Bronchial epithelial cell (primary cell): ENCODE results near the gene AFF3. TPM values are rescaled to one million over a fixed set of nuclear protein-coding genes. Genes with fewer than 3 reads are reported as not detected.

Experiments
- DNase-seq: peaks from one replicate; pipeline ENCODE4 v3.0.0-alpha.2; 2010; ENCODE audit warnings: low read depth
- FAIRE-seq: peaks from 2 replicates; lab custom pipeline; 2011; peaks lifted over from hg19 to GRCh38; lab: Jason Lieb, UNC
- H3K27me3 ChIP-seq: 2 replicates; pipeline ENCODE4 v1.5.1; 2011; ENCODE audit warnings: low read length; ENCODE audit not compliant: control insufficient read depth, insufficient read depth
- H3K36me3 ChIP-seq: 2 replicates; pipeline ENCODE4 v1.5.1; 2011; ENCODE audit warnings: low read length; ENCODE audit not compliant: control insufficient read depth, insufficient read depth
- H3K4me3 ChIP-seq: 2 replicates; pipeline ENCODE4 v1.5.1; 2011; ENCODE audit warnings: mild to moderate bottlenecking, low read depth, low read length, control low read depth
- total RNA-seq: library from RNA; depleted of rRNA; stranded (reverse); fragments of >200 nt; gene quantifications from 2 replicates; pipeline ENCODE4 v1.2.1, GENCODE V29; 2014
- TF ChIP-seq, protein P1 (sequence below): IDR thresholded peaks from 2 replicates; pipeline ENCODE4 v1.5.1; 2011; ENCODE audit warnings: mild to moderate bottlenecking, moderate library complexity, low read length, control low read depth, inconsistent platforms; ENCODE audit not compliant: insufficient read depth, severe bottlenecking

AFF3 gene
- total RNA-seq, 1 donor from 2014 or later = not detected

DNA sequence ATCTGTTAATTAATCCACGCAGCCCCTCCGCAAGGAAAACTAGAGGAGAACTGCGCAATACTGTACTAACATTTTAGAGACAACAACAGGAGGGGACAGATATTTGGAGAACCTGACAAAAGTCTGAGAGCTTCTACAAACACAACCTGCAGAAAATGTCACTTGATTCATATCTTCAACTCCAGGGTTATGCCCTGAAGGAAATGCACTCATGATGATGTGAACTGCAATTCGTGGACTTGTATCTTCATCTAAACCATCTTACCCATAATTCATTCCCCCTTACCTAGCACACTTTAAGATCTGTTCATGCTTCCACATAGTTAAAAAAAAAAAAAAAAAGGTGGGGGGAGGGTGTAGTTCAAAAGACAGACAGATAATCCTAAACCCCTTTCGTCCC lies 75.5 kb downstream of the AFF3 start:
- DNase-seq (no peak), FAIRE-seq (no peak)
- H3K36me3 ChIP-seq = no peaks in the 10 kb centered on the region
- TF ChIP-seq, protein P1, sequence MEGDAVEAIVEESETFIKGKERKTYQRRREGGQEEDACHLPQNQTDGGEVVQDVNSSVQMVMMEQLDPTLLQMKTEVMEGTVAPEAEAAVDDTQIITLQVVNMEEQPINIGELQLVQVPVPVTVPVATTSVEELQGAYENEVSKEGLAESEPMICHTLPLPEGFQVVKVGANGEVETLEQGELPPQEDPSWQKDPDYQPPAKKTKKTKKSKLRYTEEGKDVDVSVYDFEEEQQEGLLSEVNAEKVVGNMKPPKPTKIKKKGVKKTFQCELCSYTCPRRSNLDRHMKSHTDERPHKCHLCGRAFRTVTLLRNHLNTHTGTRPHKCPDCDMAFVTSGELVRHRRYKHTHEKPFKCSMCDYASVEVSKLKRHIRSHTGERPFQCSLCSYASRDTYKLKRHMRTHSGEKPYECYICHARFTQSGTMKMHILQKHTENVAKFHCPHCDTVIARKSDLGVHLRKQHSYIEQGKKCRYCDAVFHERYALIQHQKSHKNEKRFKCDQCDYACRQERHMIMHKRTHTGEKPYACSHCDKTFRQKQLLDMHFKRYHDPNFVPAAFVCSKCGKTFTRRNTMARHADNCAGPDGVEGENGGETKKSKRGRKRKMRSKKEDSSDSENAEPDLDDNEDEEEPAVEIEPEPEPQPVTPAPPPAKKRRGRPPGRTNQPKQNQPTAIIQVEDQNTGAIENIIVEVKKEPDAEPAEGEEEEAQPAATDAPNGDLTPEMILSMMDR = no peak
- no peaks in the 10 kb centered on the region for H3K27me3 ChIP-seq
- H3K4me3 ChIP-seq = no peak overlapping the region

- no peak for FAIRE-seq
- TF ChIP-seq, protein P1 = no peak
- no peaks in the 10 kb centered on the region for H3K36me3 ChIP-seq
- no peak for DNase-seq
- no peak overlapping the region for H3K4me3 ChIP-seq
- H3K27me3 ChIP-seq = no peaks in the 10 kb centered on the region
Observed at GRCh38 chr2:100066246-100066645, 76.1 kb downstream of the AFF3 start.

DNA sequence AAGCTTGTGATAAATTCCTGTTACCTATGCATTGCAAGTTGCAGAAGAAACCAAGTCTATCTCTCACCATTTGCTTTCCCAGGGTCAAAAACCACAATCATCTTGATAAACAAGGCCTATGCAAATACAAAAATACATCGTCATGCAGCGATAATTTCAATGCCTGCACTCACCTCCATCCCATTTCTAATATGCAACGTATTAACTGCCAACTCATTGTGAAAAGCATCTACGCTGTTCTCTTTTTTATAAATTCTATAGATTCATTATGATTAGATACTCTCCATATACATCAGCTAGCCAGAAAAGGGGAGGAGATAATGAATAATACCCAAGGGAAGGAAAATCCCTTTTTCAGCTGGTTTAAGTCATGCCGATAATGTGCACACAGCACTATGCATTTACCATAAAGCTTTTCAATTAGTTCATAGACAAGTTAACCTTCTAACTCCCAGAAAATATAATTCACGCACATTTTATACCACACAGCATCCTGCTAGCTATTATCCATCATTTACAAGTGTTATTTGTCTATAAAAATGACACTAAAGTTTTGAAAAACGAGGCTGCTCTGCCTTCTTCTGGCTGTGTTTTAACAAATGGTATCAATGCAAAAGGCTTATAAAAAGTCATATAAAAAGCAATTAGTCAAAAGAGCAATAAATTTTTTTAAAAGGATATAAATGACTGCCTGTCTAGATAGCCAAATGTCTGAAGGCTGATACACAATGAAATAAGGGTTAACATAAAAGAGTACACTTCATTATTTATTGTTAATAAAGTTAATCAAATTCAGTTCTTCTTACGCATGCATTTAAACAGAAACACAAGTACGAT lies 77.6 kb downstream of the AFF3 start:
- FAIRE-seq = no peak
- Histone ChIP-seq H3K4me3 (no peak overlapping the region), H3K27me3 (no peaks in the 10 kb centered on the region), H3K36me3 (no peaks in the 10 kb centered on the region)
- TF ChIP-seq, protein P1 = no peak
- DNase-seq = no peak

DNA sequence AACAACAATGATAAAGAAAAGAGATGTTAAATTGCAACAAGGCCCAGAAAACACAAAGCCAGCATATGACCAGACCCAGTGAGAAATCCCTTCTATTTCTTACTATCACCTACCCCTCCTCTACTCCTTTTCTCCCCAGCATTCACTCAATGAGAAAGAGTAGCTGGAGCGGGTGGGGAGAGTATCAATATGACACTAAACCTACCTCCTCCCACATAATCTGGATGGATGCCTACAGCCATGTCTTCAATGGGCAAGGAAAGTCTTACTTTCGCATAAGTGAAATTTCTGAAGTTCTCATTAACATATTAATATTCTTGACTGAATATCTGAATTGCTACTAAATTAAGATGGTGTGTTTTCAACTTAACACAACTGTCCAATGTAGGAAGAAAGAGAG lies 78.2 kb downstream of the AFF3 start:
- no peak for DNase-seq
- no peak for FAIRE-seq
- no peaks in the 10 kb centered on the region for H3K36me3 ChIP-seq
- no peaks in the 10 kb centered on the region for H3K27me3 ChIP-seq
- H3K4me3 ChIP-seq = no peak overlapping the region
- TF ChIP-seq, protein P1 = no peak

DNA sequence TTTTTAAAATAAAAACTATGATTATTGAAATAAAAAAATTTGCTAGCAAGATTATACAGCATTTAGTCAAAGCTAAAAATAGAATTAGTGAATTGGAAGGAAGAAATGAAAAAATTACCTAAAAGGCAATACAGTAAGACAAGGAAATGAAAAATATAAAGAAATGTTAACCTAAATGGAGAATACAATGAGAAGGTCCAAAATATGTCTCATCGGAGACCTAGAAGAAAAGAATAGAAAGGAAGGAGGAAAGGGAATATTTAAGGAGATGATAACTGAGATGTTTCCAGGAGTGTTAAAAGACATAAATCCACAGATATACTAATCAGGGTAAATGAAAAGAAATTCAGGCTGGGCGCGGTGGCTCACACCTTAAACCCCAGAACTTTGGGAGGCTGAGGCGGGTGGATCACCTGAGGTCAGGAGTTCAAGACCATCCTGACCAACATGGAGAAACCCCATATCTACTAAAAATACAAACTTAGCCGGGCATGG lies 78.9 kb downstream of the AFF3 start:
- FAIRE-seq = no peak

More for the DNA sequence above, 78.9 kb downstream of the AFF3 start:
- TF ChIP-seq, protein P1 = no peak
- Histone ChIP-seq H3K4me3 (no peak overlapping the region), H3K27me3 (no peaks in the 10 kb centered on the region), H3K36me3 (no peaks in the 10 kb centered on the region)
- DNase-seq = no peak
